PFSK-1 (cell line): ENCODE results near the gene ARHGAP6.

ENCODE experiments used
- POLR2AphosphoS5 ChIP-seq: IDR thresholded peaks from 2 replicates; pipeline ENCODE4 v1.6.1; 2012; ENCODE audit warnings: low read depth, mild to moderate bottlenecking, control low read depth, low read length, moderate library complexity
- SIN3A ChIP-seq: IDR thresholded peaks from 2 replicates; pipeline ENCODE4 v1.6.1; 2012; ENCODE audit warnings: mild to moderate bottlenecking, low read length, moderate library complexity, borderline replicate concordance; ENCODE audit not compliant: insufficient read depth
- TAF1 ChIP-seq: IDR thresholded peaks from 2 replicates; pipeline ENCODE4 v1.6.1; 2012; ENCODE audit warnings: low read length, control low read depth, borderline replicate concordance; ENCODE audit not compliant: insufficient read depth
- TF ChIP-seq, protein P1 (sequence below), 2 experiments: IDR thresholded peaks; 2 replicates each; pipeline versions ENCODE4 v1.6.1 to v1.8.0; 2011 to 2012; ENCODE audit warnings: low read depth in 2 of 2, low read length in 2 of 2, control low read depth in 1 of 2, inconsistent platforms in 1 of 2, mild to moderate bottlenecking in 1 of 2, moderate library complexity in 1 of 2; ENCODE audit not compliant: insufficient read depth in 1 of 2

DNA sequence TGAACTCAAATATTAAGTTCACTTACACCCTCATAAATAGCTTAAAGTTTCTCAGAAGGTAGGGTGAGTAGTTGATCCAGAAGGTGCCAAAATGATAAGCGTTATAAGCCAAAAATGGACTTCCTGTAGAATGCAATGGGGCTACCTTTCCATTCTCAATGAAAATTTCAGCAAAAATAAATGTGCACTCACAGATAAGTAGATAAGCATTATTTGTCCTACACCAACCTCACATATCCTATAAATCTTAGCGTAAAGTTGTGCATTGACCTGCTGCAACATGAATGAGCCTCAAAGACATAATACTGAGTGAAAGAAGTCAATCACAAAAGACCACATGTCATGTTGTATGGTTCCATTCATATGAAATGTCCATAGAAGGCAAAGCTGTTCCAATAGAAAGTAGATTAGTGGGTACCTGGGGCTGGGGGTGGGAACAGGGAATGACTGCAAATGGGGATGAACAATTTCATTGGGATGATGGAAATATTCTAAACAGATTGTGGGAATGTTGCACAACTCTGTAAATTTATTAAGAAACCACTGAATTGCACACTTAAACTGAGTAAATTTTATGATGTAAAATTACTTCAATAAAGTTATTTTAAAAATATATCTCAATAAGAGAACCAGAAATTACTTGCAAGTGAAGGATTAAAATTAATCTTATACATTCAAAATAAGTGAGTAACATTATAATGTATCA lies 271.6 kb downstream of the ARHGAP6 start:
- TF ChIP-seq SIN3A: no peak
- no peak for TF ChIP-seq POLR2AphosphoS5
- TF ChIP-seq, protein P1, sequence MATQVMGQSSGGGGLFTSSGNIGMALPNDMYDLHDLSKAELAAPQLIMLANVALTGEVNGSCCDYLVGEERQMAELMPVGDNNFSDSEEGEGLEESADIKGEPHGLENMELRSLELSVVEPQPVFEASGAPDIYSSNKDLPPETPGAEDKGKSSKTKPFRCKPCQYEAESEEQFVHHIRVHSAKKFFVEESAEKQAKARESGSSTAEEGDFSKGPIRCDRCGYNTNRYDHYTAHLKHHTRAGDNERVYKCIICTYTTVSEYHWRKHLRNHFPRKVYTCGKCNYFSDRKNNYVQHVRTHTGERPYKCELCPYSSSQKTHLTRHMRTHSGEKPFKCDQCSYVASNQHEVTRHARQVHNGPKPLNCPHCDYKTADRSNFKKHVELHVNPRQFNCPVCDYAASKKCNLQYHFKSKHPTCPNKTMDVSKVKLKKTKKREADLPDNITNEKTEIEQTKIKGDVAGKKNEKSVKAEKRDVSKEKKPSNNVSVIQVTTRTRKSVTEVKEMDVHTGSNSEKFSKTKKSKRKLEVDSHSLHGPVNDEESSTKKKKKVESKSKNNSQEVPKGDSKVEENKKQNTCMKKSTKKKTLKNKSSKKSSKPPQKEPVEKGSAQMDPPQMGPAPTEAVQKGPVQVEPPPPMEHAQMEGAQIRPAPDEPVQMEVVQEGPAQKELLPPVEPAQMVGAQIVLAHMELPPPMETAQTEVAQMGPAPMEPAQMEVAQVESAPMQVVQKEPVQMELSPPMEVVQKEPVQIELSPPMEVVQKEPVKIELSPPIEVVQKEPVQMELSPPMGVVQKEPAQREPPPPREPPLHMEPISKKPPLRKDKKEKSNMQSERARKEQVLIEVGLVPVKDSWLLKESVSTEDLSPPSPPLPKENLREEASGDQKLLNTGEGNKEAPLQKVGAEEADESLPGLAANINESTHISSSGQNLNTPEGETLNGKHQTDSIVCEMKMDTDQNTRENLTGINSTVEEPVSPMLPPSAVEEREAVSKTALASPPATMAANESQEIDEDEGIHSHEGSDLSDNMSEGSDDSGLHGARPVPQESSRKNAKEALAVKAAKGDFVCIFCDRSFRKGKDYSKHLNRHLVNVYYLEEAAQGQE (IDR thresholded peaks at IDR 0.05; ENCODE audit: insufficient read depth in 1 of 2, low read depth in 2 of 2, low read length in 2 of 2): no peak
- no peak for TF ChIP-seq TAF1
